ENCODE measurements around the gene CPSF2. TPM values are rescaled to one million over a fixed set of nuclear protein-coding genes. Genes with fewer than 3 reads are reported as not detected.
"Not testable (repeated sequence)": the region's sequence is repeated elsewhere in the genome, so short reads cannot be mapped to it uniquely, and the experiment has no call there.

The CPSF2 gene
- total and polyA plus RNA-seq, 5 experiments from 2014 or later, result 28.3 to 74.4 (median 30.7) TPM

DNA sequence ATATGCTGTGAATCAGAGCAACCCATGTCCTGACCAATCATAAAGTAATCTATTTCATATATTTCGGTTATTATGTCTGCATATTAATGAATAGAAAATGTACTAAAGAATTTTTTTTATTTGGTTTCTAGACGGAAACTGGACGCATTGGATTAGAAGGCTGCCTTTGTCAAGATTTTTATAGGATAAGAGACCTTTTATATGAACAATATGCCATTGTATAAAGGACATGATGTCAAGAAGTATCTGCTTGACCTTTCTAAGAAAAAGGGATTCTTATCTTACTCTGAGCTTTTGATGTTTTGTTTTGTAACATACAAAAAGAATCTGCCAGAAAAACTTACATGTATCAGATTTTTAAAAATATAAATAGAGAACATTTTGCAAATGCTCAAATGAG, 39.8 kb downstream of the CPSF2 start:
- H3K27ac Mint-ChIP-seq, result no peak overlapping the region

GRCh38 chr14:92164958-92165357, 43.2 kb downstream of the CPSF2 start:
- no peak for ATAC-seq

More for the DNA sequence above, 39.8 kb downstream of the CPSF2 start:
- ATAC-seq, result no peak
- H3K36me3 Mint-ChIP-seq, result peaks cover 38 to 84% (median 54%) of the 10 kb centered on the region in 3 donors
- H3K4me1 Mint-ChIP-seq, result peaks cover 0 to 6% (median 4%) of the 10 kb centered on the region in 4 donors
- POLR2A ChIA-PET, result interaction anchor here (0.6 kb wide), 1 partner anchor 554 kb away, joined by 3 read pairs; no protein-coding TSS in a partner anchor
- H3K4me3 Mint-ChIP-seq, result no peak overlapping the region
- no peak for DNase-seq
- H3K9me3 Mint-ChIP-seq, result peaks cover 0 to 14% (median 10%) of the 10 kb centered on the region in 9 donors
- no peaks in the 10 kb centered on the region for H3K27me3 Mint-ChIP-seq

GRCh38 chr14:92173668-92174067, 51.9 kb downstream of the CPSF2 start:
- Mint-ChIP-seq H3K27me3 (no peaks in the 10 kb centered on the region), H3K4me1 (no peaks in the 10 kb centered on the region), H3K9me3 (peaks cover 0 to 3% (median 0%) of the 10 kb centered on the region in 9 donors), H3K27ac (no peak overlapping the region), H3K36me3 (peaks cover 0 to 15% (median 0%) of the 10 kb centered on the region in 3 donors), H3K4me3 (no peak overlapping the region)
- DNase-seq (no peak), ATAC-seq (no peak)
- POLR2A ChIA-PET, result no interaction called here

More at GRCh38 chr14:92164958-92165357, 43.2 kb downstream of the CPSF2 start:
- Mint-ChIP-seq H3K4me1 (no peaks in the 10 kb centered on the region), H3K36me3 (peaks cover 30 to 68% (median 49%) of the 10 kb centered on the region in 3 donors), H3K4me3 (no peak overlapping the region), H3K9me3 (peaks cover 0 to 15% (median 12%) of the 10 kb centered on the region in 9 donors), H3K27me3 (no peaks in the 10 kb centered on the region), H3K27ac (no peak overlapping the region)
- DNase-seq, result no peak
- POLR2A ChIA-PET, result no interaction called here

DNA sequence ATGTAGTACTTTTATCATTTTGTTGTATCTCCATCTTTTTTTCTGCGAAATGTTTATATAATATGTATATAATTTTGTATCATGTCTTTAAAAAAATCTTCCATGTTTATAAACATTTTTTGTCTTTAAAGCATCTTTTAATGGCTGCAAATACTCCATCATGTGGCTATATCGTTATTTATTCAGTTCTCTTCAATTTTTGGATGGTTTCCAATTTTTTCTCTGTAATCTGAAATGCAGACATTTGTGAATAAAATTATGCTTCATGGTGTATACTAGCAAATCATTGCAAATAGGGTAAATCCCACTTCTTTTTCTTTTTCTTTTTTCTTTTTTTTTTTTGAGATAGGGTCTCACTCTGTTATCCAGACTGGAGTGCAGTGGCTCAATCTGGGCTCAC, 54.0 kb downstream of the CPSF2 start:
- H3K27ac Mint-ChIP-seq, result no peak overlapping the region
- H3K27me3 Mint-ChIP-seq, result no peaks in the 10 kb centered on the region
- H3K4me1 Mint-ChIP-seq, result no peaks in the 10 kb centered on the region
- H3K36me3 Mint-ChIP-seq, result peaks cover 0 to 8% (median 6%) of the 10 kb centered on the region in 3 donors
- peaks cover 0 to 4% (median 0%) of the 10 kb centered on the region in 9 donors for H3K9me3 Mint-ChIP-seq
- no peak overlapping the region for H3K4me3 Mint-ChIP-seq
- ATAC-seq (no peak), DNase-seq (no peak)
- POLR2A ChIA-PET, result no interaction called here

- ATAC-seq (no peak), DNase-seq (no peak)
- Mint-ChIP-seq H3K9me3 (peaks cover 0 to 4% (median 0%) of the 10 kb centered on the region in 9 donors), H3K27me3 (no peaks in the 10 kb centered on the region), H3K4me3 (no peak overlapping the region), H3K4me1 (no peaks in the 10 kb centered on the region), H3K36me3 (peaks cover 0 to 6% (median 3%) of the 10 kb centered on the region in 3 donors), H3K27ac (no peak overlapping the region)
- POLR2A ChIA-PET, result no interaction called here
Measured at GRCh38 chr14:92176476-92176875, 54.7 kb downstream of the CPSF2 start.

DNA sequence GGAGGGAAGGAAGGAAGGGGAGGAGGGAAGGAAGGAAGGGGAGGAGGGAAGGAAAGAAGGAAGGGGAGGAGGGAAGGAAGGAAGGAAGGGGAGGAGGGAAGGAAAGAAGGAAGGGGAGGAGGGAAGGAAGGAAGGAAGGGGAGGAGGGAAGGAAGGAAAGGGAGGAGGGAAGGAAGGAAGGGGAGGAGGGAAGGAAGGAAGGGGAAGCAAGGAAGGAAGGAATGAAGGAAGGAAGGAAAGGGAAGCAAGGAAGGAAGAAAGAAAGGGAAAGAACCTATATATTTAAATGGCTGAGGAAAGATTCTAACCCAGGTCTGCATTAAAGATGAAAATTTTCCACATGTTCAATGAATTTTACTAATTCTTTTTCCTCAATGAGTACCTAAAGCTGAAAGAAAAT, 57.4 kb downstream of the CPSF2 start:
- DNase-seq, H3K36me3 Mint-ChIP-seq, H3K4me1 Mint-ChIP-seq, H3K4me3 Mint-ChIP-seq, H3K27ac Mint-ChIP-seq, ATAC-seq, POLR2A ChIA-PET, H3K9me3 Mint-ChIP-seq, H3K27me3 Mint-ChIP-seq: not testable (repeated sequence)

- H3K9me3 Mint-ChIP-seq, result peaks cover 0 to 9% (median 4%) of the 10 kb centered on the region in 9 donors
- no peaks in the 10 kb centered on the region for H3K4me1 Mint-ChIP-seq
- DNase-seq (no peak), ATAC-seq (no peak)
- no peaks in the 10 kb centered on the region for H3K27me3 Mint-ChIP-seq
- peak overlapping the region in 1 of 10 donors; percentile 60 for H3K27ac Mint-ChIP-seq
- no peak overlapping the region for H3K4me3 Mint-ChIP-seq
- peaks cover 0 to 6% (median 0%) of the 10 kb centered on the region in 3 donors for H3K36me3 Mint-ChIP-seq
- POLR2A ChIA-PET, result no interaction called here
Measured at GRCh38 chr14:92185559-92185958, 63.8 kb downstream of the CPSF2 start.

DNA sequence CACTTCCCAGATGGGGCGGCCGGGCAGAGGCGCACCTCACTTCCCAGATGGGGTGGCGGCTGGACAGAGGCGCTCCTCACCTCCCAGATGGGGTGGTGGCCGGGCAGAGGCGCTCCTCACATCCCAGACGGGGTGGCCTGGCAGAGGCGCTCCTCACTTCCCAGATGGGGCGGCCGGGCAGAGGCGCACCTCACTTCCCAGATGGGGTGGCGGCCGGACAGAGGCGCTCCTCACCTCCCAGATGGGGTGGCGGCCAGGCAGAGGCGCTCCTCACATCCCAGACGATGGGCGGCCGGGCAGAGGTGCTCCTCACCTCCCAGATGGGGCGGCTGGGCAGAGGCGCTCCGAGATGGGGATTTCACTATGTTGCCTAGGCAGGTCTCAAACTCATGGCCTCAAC, 65.8 kb downstream of the CPSF2 start:
- H3K9me3 Mint-ChIP-seq, ATAC-seq, H3K36me3 Mint-ChIP-seq, DNase-seq, POLR2A ChIA-PET, H3K4me1 Mint-ChIP-seq, H3K4me3 Mint-ChIP-seq, H3K27me3 Mint-ChIP-seq, H3K27ac Mint-ChIP-seq: not testable (repeated sequence)

DNA sequence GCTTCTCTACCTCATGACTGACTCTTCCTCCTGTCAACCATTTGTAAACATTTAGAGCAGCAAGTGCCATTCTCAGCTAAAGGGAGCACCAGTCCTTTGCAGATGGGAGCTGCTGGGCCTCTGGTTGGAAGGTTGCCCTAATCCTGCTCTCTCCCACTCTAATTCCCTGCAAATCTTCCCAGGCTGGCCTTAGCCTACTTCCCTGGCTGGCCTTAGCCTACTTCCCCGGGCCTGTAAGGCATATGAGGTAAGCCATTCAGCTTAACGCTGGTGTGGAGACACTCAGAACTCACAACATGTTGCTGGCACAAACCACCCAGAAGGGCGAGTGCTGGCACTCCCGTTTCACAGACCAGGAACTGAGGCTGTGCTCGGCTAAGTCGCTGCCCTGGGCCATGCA, 69.0 kb downstream of the CPSF2 start:
- H3K4me1 Mint-ChIP-seq, result no peaks in the 10 kb centered on the region
- peaks cover 0 to 2% (median 0%) of the 10 kb centered on the region in 5 donors for H3K27me3 Mint-ChIP-seq
- DNase-seq (no peak), ATAC-seq (no peak)
- H3K4me3 Mint-ChIP-seq, result no peak overlapping the region
- H3K36me3 Mint-ChIP-seq, result peaks cover 0 to 4% (median 0%) of the 10 kb centered on the region in 3 donors
- H3K9me3 Mint-ChIP-seq, result peaks cover 0 to 9% (median 4%) of the 10 kb centered on the region in 9 donors
- no peak overlapping the region for H3K27ac Mint-ChIP-seq
- POLR2A ChIA-PET, result no interaction called here

GRCh38 chr14:92198804-92199203, 77.0 kb downstream of the CPSF2 start:
- ATAC-seq, result no peak
- H3K9me3 Mint-ChIP-seq, result no peaks in the 10 kb centered on the region
- peak overlapping the region in 1 of 10 donors; percentile 46 for H3K27ac Mint-ChIP-seq
- peaks cover 0 to 1% (median 0%) of the 10 kb centered on the region in 4 donors for H3K4me1 Mint-ChIP-seq
- H3K36me3 Mint-ChIP-seq, result no peaks in the 10 kb centered on the region
- POLR2A ChIA-PET, result no interaction called here
- H3K4me3 Mint-ChIP-seq, result no peak overlapping the region
- H3K27me3 Mint-ChIP-seq, result peaks cover 0 to 11% (median 5%) of the 10 kb centered on the region in 5 donors
- DNase-seq, result no peak

GRCh38 chr14:92199763-92200162, 78.0 kb downstream of the CPSF2 start:
- H3K9me3 Mint-ChIP-seq, result no peaks in the 10 kb centered on the region
- POLR2A ChIA-PET, result interaction anchor here (0.6 kb wide), 1 partner anchor 952 kb away, joined by 3 read pairs; no protein-coding TSS in a partner anchor
- H3K36me3 Mint-ChIP-seq, result no peaks in the 10 kb centered on the region
- ATAC-seq (no peak), DNase-seq (no peak)
- no peak overlapping the region for H3K27ac Mint-ChIP-seq
- peaks cover 0 to 1% (median 0%) of the 10 kb centered on the region in 4 donors for H3K4me1 Mint-ChIP-seq
- H3K27me3 Mint-ChIP-seq, result peaks cover 0 to 19% (median 6%) of the 10 kb centered on the region in 5 donors
- no peak overlapping the region for H3K4me3 Mint-ChIP-seq

DNA sequence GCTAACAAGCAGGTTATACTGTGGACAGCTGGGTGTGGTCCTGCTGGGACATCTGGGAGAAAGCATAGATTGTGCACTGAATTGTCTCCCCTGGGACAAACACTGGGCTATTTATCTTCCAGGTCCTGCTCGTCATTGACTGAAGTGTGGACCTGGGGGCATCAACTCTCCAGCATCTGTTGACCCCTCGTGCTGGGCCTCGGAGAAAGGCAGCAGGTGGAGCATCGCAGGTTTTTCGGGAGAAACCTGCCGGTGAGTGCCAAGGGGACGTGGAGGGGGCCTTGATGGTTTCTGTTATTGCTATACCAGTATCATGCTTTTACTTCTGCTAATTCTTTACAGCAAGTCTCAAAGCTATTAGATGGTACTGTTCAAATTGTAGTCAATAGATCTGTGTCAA, 81.3 kb downstream of the CPSF2 start:
- Mint-ChIP-seq H3K9me3 (no peaks in the 10 kb centered on the region), H3K27me3 (peaks cover 0 to 19% (median 5%) of the 10 kb centered on the region in 5 donors), H3K4me3 (no peak overlapping the region), H3K36me3 (no peaks in the 10 kb centered on the region), H3K27ac (no peak overlapping the region), H3K4me1 (peaks cover 0 to 1% (median 0%) of the 10 kb centered on the region in 4 donors)
- no peak for DNase-seq
- no peak for ATAC-seq
- POLR2A ChIA-PET, result interaction anchor here (0.6 kb wide), 1 partner anchor 15 kb away, joined by 3 read pairs; no protein-coding TSS in a partner anchor

DNA sequence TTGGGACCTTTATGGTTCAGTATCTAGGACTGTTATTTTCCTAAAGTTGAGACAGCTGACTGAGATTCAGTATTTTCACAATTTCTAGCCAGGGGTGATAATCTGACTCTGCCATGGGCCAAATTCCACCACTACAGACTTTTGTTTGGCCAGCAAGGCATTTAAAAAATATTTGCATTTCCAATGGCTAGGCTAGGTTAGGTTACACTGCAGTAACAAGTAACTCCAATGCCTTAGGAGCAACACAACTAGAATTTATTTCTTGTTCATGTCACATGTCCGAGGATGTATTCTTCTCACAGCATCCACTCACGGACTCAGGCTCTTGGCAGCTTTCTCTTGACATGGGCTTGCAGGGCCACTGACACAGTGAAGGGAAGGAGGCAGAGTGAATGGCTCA, 83.0 kb downstream of the CPSF2 start:
- Mint-ChIP-seq H3K36me3 (no peaks in the 10 kb centered on the region), H3K27me3 (peaks cover 0 to 14% (median 3%) of the 10 kb centered on the region in 5 donors), H3K4me3 (no peak overlapping the region), H3K9me3 (peaks cover 0 to 1% (median 0%) of the 10 kb centered on the region in 9 donors), H3K27ac (no peak overlapping the region), H3K4me1 (peaks cover 0 to 1% (median 0%) of the 10 kb centered on the region in 4 donors)
- DNase-seq (no peak), ATAC-seq (no peak)
- POLR2A ChIA-PET, result no interaction called here
